Measurements from ENCODE around the gene COPB2.
A peak's percentile ranks its signal among the peaks of the same experiment; 100 is the strongest.

GRCh38 chr3:139353920-139354556, 35.4 kb downstream of the COPB2 start:
- TF ChIP-seq BHLHE40 (IDR thresholded peaks at IDR 0.05; ENCODE audit: low read depth, low read length) = no peak
- TF ChIP-seq, protein P1, sequence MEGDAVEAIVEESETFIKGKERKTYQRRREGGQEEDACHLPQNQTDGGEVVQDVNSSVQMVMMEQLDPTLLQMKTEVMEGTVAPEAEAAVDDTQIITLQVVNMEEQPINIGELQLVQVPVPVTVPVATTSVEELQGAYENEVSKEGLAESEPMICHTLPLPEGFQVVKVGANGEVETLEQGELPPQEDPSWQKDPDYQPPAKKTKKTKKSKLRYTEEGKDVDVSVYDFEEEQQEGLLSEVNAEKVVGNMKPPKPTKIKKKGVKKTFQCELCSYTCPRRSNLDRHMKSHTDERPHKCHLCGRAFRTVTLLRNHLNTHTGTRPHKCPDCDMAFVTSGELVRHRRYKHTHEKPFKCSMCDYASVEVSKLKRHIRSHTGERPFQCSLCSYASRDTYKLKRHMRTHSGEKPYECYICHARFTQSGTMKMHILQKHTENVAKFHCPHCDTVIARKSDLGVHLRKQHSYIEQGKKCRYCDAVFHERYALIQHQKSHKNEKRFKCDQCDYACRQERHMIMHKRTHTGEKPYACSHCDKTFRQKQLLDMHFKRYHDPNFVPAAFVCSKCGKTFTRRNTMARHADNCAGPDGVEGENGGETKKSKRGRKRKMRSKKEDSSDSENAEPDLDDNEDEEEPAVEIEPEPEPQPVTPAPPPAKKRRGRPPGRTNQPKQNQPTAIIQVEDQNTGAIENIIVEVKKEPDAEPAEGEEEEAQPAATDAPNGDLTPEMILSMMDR (conservative IDR thresholded peaks at IDR 0.05; ENCODE audit: low read depth, low read length) = peak; percentile 84
- TF ChIP-seq RAD21 (IDR thresholded peaks at IDR 0.05; ENCODE audit: low read length) = peak; percentile 37
- no peak for TF ChIP-seq USF2 (IDR thresholded peaks at IDR 0.05; ENCODE audit: low read depth, low read length)
- TF ChIP-seq ELK1 (IDR thresholded peaks at IDR 0.05; ENCODE audit: borderline replicate concordance, low read depth, low read length) = no peak
- no peak for TF ChIP-seq MAZ (IDR thresholded peaks at IDR 0.05; ENCODE audit: borderline replicate concordance, low read depth, low read length)
- no peak for TF ChIP-seq POLR2A (IDR thresholded peaks at IDR 0.05; ENCODE audit: low read depth, low read length)
- TF ChIP-seq RFX5 (IDR thresholded peaks at IDR 0.05; ENCODE audit: low read depth, low read length) = no peak
- TF ChIP-seq MXI1 (IDR thresholded peaks at IDR 0.05; ENCODE audit: borderline replicate concordance, low read depth, low read length) = no peak
